Natural killer cell (primary cell): ENCODE results near the gene HSPG2. TPM values are rescaled to one million over a fixed set of nuclear protein-coding genes. Genes with fewer than 3 reads are reported as not detected.

Experiments used
- ATAC-seq, 3 donors: fragments of 150-1000 bp in 2 of 3; fragments of 200-7000 bp in 1 of 3; cut with Tn5 transposase; 1 replicate in 1 of 3; 2 replicates in 2 of 3; pipeline ENCODE4 v1.10.0; 2021; ENCODE audit warnings: mild to moderate bottlenecking in 2 of 3, moderate library complexity in 2 of 3
- DNase-seq, 2 donors: peaks; one replicate each; pipeline versions ENCODE4 v3.0.0 to v3.0.0-alpha.2; 2013 to 2021; ENCODE audit warnings: mixed read lengths in 1 of 2
- H3K27ac ChIP-seq: one replicate; pipeline ENCODE4 v1.5.1; 2013; ENCODE audit warnings: mild to moderate bottlenecking, low read length
- H3K27me3 ChIP-seq: one replicate; pipeline ENCODE4 v1.6.1; 2013; ENCODE audit warnings: low read length; ENCODE audit not compliant: control insufficient read depth, insufficient read depth
- H3K36me3 ChIP-seq: one replicate; pipeline ENCODE4 v1.6.1; 2013; ENCODE audit warnings: low read length; ENCODE audit not compliant: control insufficient read depth, insufficient read depth
- H3K4me1 ChIP-seq: one replicate; pipeline ENCODE4 v1.6.1; 2013; ENCODE audit warnings: low read length; ENCODE audit not compliant: control insufficient read depth, insufficient read depth
- H3K4me3 ChIP-seq: one replicate; pipeline ENCODE4 v1.5.1; 2013; ENCODE audit warnings: low read length
- H3K9me3 ChIP-seq: one replicate; pipeline ENCODE4 v1.6.1; 2013; ENCODE audit warnings: low read length; ENCODE audit not compliant: control insufficient read depth, insufficient read depth
- H3K27ac Mint-ChIP-seq, 2 donors: one replicate each; pipeline ENCODE4 v1.8.0; 2022; ENCODE audit warnings: mild to moderate bottlenecking in 2 of 2, mixed read lengths in 2 of 2, moderate library complexity in 1 of 2
- H3K27me3 Mint-ChIP-seq, 2 donors: one replicate each; pipeline ENCODE4 v1.8.0; 2022; ENCODE audit warnings: low read depth in 2 of 2, mixed read lengths in 2 of 2
- H3K36me3 Mint-ChIP-seq: one replicate; pipeline ENCODE4 v1.8.0; 2022; ENCODE audit warnings: mixed read lengths
- H3K4me1 Mint-ChIP-seq, 2 donors: one replicate each; pipeline ENCODE4 v1.8.0; 2022; ENCODE audit warnings: mixed read lengths in 2 of 2
- H3K4me3 Mint-ChIP-seq: one replicate; pipeline ENCODE4 v1.8.0; 2022; ENCODE audit warnings: mild to moderate bottlenecking, moderate library complexity, mixed read lengths
- H3K9me3 Mint-ChIP-seq, 2 donors: one replicate each; pipeline ENCODE4 v1.8.0; 2022; ENCODE audit warnings: mixed read lengths in 2 of 2
- CTCF ChIP-seq: fragments of 200-600 bp; IDR thresholded peaks from one replicate; pipeline ENCODE4 v1.8.0; 2022; ENCODE audit warnings: antibody characterized with exemption
- WGBS: methylation state at CpG from one replicate; pipeline ENCODE4 v1.1.7; 2013; ENCODE audit warnings: missing lambda C conversion rate; ENCODE audit not compliant: insufficient coverage; 5-methylcytosine and 5-hydroxymethylcytosine counted together
- intact Hi-C: fragments of 100-400 bp; cut with micrococcal nuclease; formaldehyde crosslinking; loops from one replicate; pipeline ENCODE4 v1.14.2; 2022
- total RNA-seq, 4 donors: library from RNA; stranded (reverse); fragments of 120-200 nt in 1 of 4; gene quantifications; one replicate each; pipeline versions ENCODE4 v1.2.3 to v1.2.4, GENCODE V29; 2013 to 2022

Gene HSPG2
- total RNA-seq, 3 donors from 2014 or later (not counting 1 experiment from before 2014, with no cell fraction given): 0.54 to 0.93 (median 0.90) TPM

GRCh38 chr1:21804536-21804935, 132.6 kb downstream of the HSPG2 start:
- Mint-ChIP-seq H3K9me3 (no peaks in the 10 kb centered on the region), H3K27ac (no peak overlapping the region), H3K27me3 (peaks cover 0 to 3% of the 10 kb centered on the region in 2 donors), H3K4me3 (no peak overlapping the region), H3K36me3 (no peaks in the 10 kb centered on the region), H3K4me1 (no peaks in the 10 kb centered on the region)
- H3K4me1 ChIP-seq: no peaks in the 10 kb centered on the region
- no peak for ATAC-seq
- WGBS: 100% methylated on average over 1 of the region's 2 CpGs
- intact Hi-C loops: no loop called here
- no peaks in the 10 kb centered on the region for H3K36me3 ChIP-seq
- H3K27ac ChIP-seq: no peak overlapping the region
- DNase-seq: no peak
- TF ChIP-seq CTCF: no peak
- no peaks in the 10 kb centered on the region for H3K9me3 ChIP-seq
- no peaks in the 10 kb centered on the region for H3K27me3 ChIP-seq
- no peak overlapping the region for H3K4me3 ChIP-seq

- Mint-ChIP-seq H3K4me1 (no peaks in the 10 kb centered on the region), H3K27ac (no peak overlapping the region), H3K36me3 (no peaks in the 10 kb centered on the region), H3K4me3 (no peak overlapping the region), H3K27me3 (peaks cover 0 to 3% of the 10 kb centered on the region in 2 donors), H3K9me3 (no peaks in the 10 kb centered on the region)
- H3K27ac ChIP-seq: no peak overlapping the region
- WGBS: 90% methylated on average over 4 of the region's 4 CpGs
- DNase-seq: no peak
- no peak for TF ChIP-seq CTCF
- H3K9me3 ChIP-seq: no peaks in the 10 kb centered on the region
- intact Hi-C loops: no loop called here
- H3K36me3 ChIP-seq: no peaks in the 10 kb centered on the region
- H3K27me3 ChIP-seq: no peaks in the 10 kb centered on the region
- H3K4me1 ChIP-seq: no peaks in the 10 kb centered on the region
- no peak for ATAC-seq
- H3K4me3 ChIP-seq: no peak overlapping the region
These were observed 136.0 kb downstream of the HSPG2 start for GRCh38 chr1:21801100-21801499.

- Histone ChIP-seq H3K9me3 (peaks cover 3% of the 10 kb centered on the region), H3K4me1 (no peaks in the 10 kb centered on the region), H3K4me3 (no peak overlapping the region), H3K27me3 (no peaks in the 10 kb centered on the region), H3K27ac (no peak overlapping the region), H3K36me3 (no peaks in the 10 kb centered on the region)
- intact Hi-C loops: no loop called here
- Mint-ChIP-seq H3K4me3 (no peak overlapping the region), H3K4me1 (no peaks in the 10 kb centered on the region), H3K36me3 (no peaks in the 10 kb centered on the region), H3K27me3 (peaks cover 0 to 3% of the 10 kb centered on the region in 2 donors), H3K9me3 (no peaks in the 10 kb centered on the region), H3K27ac (no peak overlapping the region)
- ATAC-seq (no peak), DNase-seq (no peak)
- TF ChIP-seq CTCF: no peak
- 58% methylated on average over 5 of the region's 5 CpGs for WGBS
These were observed 137.4 kb downstream of the HSPG2 start for GRCh38 chr1:21799730-21800129.

- no peaks in the 10 kb centered on the region for H3K36me3 Mint-ChIP-seq
- intact Hi-C loops: no loop called here
- Histone ChIP-seq H3K4me3 (no peak overlapping the region), H3K36me3 (no peaks in the 10 kb centered on the region), H3K27me3 (no peaks in the 10 kb centered on the region), H3K27ac (no peak overlapping the region), H3K4me1 (peaks cover 12% of the 10 kb centered on the region), H3K9me3 (peaks cover 3% of the 10 kb centered on the region)
- no peak for TF ChIP-seq CTCF
- no peaks in the 10 kb centered on the region for H3K27me3 Mint-ChIP-seq
- DNase-seq: no peak
- H3K4me1 Mint-ChIP-seq: peaks cover 14% of the 10 kb centered on the region in 2 donors
- ATAC-seq: no peak
- H3K27ac Mint-ChIP-seq: no peak overlapping the region
- WGBS: 94% methylated on average over 6 of the region's 6 CpGs
- H3K4me3 Mint-ChIP-seq: no peak overlapping the region
- H3K9me3 Mint-ChIP-seq: no peaks in the 10 kb centered on the region
These were observed 142.0 kb downstream of the HSPG2 start for GRCh38 chr1:21795075-21795474.
